ENCODE results near the gene FKBP8.
"Not testable (repeated sequence)": the region's sequence is repeated elsewhere in the genome, so short reads cannot be mapped to it uniquely, and the experiment has no call there.

Gene FKBP8

GRCh38 chr19:18542941-18543813, at the start of gene FKBP8:
Gene FKBP8, minus strand, starts transcription at chr19:18543573. Its CDS starts 1,603 bp downstream, at chr19:18541970.
- DNase-seq = peak; percentile 78 to 94

- not testable (repeated sequence) for DNase-seq
Observed at GRCh38 chr19:18592732-18593131, 49.4 kb upstream of the FKBP8 start.

- DNase-seq = no peak
Observed at GRCh38 chr19:18591735-18592385, 48.5 kb upstream of the FKBP8 start.

GRCh38 chr19:18590273-18591272, 47.2 kb upstream of the FKBP8 start:
- peak; percentile 16 to 17 for DNase-seq

- peak; percentile 54 to 58 for DNase-seq
Observed at GRCh38 chr19:18589380-18590272, 46.3 kb upstream of the FKBP8 start.

- peak; percentile 80 to 84 for DNase-seq
Observed at GRCh38 chr19:18588611-18589379, 45.4 kb upstream of the FKBP8 start, which contains the start of gene REX1BD. Gene REX1BD, plus strand, starts transcription at chr19:18588798. Its CDS starts 4 bp downstream, at chr19:18588802.

- DNase-seq = no peak
Observed at GRCh38 chr19:18587962-18588610, 44.7 kb upstream of the FKBP8 start.

GRCh38 chr19:18587561-18587960, 44.2 kb upstream of the FKBP8 start:
- no peak for DNase-seq

- DNase-seq = peak; percentile 59 to 60
Observed at GRCh38 chr19:18586306-18586705, 42.9 kb upstream of the FKBP8 start.

GRCh38 chr19:18580311-18580710, 36.9 kb upstream of the FKBP8 start:
- no peak for DNase-seq

GRCh38 chr19:18577365-18577914, 34.1 kb upstream of the FKBP8 start:
- no peak for DNase-seq

- DNase-seq = no peak
Observed at GRCh38 chr19:18576383-18576782, 33.0 kb upstream of the FKBP8 start.

- DNase-seq = no peak
Observed at GRCh38 chr19:18574691-18575291, 31.4 kb upstream of the FKBP8 start.

GRCh38 chr19:18571564-18572344, 28.4 kb upstream of the FKBP8 start, which contains the start of gene UBA52:
Gene UBA52, plus strand, starts transcription at chr19:18571857. Its CDS starts 1,444 bp downstream, at chr19:18573301.
- peak; percentile 97 to 100 for DNase-seq

- DNase-seq = no peak
Observed at GRCh38 chr19:18568367-18568766, 25.0 kb upstream of the FKBP8 start.

GRCh38 chr19:18566953-18567352, 23.6 kb upstream of the FKBP8 start:
- no peak for DNase-seq

- no peak for DNase-seq
Observed at GRCh38 chr19:18562086-18562485, 18.7 kb upstream of the FKBP8 start.

- DNase-seq = no peak
Observed at GRCh38 chr19:18559685-18560084, 16.3 kb upstream of the FKBP8 start.

GRCh38 chr19:18558604-18559003, 15.2 kb upstream of the FKBP8 start:
- DNase-seq = no peak

Data from inflammatory macrophage treated with lipopolysaccharide for 1 hour (primary cell).